Tongue (tissue), 2 donors: ENCODE data around the gene AQP12A. TPM values are rescaled to one million over a fixed set of nuclear protein-coding genes. Genes with fewer than 3 reads are reported as not detected.

ENCODE experiments used
- DNase-seq: peaks from one replicate; pipeline ENCODE4 v3.0.0-alpha.2; 2015
- total RNA-seq: library from RNA; depleted of rRNA; stranded (reverse); fragments of >200 nt; gene quantifications from one replicate; pipeline ENCODE4 v1.2.3, GENCODE V29; 2014

AQP12A gene
- total RNA-seq, 1 donor from 2014 or later: not detected

DNA sequence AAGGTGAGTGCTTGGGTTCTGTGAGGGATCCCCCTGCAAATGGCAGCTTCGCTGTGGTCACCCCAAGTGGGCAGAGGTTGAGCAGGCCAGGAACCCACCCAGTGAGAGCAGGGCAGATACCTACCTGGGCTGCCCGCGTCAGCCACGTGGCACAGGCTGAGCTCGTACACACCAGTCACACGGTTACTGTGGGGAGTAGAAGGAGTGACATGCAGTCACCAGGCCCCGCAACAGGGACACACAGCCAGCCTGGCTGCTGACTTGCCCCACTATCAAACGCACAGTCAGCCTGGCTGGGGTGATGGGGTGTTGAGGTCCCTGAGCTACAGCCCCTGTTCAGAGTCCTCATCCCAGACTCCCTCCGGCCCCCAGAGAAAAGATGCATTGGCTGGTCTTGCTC is 32.2 kb downstream of the AQP12A start:
- DNase-seq: no peak

DNA sequence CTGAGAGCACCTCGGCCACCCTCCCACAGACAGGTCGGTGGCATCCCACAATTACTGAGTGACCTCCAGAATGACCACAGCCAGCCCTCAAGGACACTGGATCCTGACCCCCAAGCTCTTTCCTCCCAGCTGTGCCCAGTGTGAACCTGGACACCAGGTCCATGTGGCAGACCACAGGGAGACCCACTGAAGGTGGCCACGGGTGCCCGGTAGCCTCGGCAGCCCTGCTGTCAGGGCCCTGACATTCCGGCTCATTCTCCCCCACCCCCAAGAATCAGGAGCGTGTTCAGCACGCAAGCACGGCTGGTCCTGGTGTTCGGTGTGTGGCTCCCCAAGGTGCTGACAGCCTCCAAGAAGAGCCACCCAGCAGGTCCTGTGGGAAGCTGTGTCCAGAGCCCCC is 32.8 kb downstream of the AQP12A start:
- no peak for DNase-seq

- DNase-seq: no peak
These were observed 33.6 kb downstream of the AQP12A start for GRCh38 chr2:240725266-240725665.

GRCh38 chr2:240725671-240726070 is 34.0 kb downstream of the AQP12A start:
- peak; percentile 70 for DNase-seq

- DNase-seq: no peak
These were observed 35.2 kb downstream of the AQP12A start for GRCh38 chr2:240726876-240727275.

DNA sequence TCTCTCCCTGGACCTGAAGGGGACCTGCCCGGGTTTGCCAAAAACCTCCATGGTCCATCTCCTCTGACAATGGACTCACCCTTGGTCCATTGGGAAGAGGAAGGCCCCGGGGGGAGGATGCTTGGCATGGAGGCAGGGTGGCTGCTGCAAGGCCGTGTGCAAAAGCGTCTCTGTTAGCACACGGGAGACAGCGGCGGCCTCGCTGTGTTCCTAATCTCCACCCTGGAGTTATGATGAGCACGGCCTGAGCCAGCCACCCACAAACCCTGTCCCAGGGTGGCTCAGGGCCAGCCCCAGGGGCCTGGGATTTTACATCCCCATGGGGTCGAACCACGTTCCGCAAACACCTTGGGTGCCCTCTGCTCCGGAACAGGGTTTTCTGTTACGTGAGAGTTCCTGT is 35.8 kb downstream of the AQP12A start:
- DNase-seq: no peak

DNA sequence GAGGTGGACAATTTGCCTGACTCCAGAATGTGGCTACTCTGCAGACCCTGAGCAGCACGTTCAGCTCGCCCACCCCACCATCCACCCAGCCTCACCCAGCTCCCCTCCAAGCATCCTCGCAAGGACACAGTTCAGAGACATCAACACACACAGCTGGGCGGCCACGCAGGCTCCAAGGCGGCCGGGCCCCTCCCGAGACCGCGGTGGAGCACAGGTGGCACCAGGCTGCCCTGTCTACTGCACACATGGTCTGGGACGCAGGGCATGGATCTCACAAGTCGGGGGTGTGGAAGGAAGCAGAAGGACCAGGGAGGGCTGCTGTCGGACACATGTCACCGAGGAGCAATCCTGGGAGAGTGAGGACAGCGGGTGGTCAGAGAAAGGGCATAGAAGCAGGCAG is 36.2 kb downstream of the AQP12A start:
- no peak for DNase-seq

DNA sequence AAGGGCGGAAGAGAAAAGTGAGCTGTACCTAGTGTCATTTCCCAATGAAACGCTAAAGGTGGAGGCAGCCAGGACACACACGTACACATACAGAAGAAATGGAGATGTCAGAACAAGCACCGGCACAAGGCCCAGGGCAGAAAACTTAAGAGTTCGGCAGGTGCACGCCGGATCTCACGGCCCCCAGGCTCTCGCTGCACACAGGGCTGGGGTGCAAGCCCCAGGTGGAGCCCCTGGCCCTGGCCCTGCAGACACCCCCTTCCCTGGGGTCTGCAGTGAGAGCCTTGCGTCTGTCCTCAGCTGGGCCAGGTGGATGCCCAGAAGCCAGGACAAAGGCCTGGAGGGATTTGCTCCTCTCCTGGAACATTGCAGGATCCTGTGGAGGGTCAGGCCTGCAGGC is 36.7 kb downstream of the AQP12A start:
- no peak for DNase-seq

DNA sequence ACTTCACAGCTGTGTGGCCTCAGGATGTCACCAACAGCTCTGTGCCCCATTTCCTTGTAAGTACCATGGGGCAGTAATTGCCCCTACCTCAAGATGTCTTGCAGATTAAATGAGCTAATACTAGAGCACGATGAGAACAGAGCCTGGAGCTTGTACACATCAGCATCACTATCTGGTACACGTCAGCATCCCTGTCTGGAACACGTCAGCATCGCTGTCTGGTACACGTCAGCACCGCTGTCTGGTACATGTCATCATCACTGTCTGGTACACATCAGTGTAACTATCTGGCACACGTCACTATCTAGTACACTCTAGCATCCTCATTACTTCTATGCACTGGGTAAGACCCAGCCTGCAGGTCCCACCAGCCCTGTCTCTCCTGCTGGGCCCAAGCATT is 37.2 kb downstream of the AQP12A start:
- no peak for DNase-seq

DNA sequence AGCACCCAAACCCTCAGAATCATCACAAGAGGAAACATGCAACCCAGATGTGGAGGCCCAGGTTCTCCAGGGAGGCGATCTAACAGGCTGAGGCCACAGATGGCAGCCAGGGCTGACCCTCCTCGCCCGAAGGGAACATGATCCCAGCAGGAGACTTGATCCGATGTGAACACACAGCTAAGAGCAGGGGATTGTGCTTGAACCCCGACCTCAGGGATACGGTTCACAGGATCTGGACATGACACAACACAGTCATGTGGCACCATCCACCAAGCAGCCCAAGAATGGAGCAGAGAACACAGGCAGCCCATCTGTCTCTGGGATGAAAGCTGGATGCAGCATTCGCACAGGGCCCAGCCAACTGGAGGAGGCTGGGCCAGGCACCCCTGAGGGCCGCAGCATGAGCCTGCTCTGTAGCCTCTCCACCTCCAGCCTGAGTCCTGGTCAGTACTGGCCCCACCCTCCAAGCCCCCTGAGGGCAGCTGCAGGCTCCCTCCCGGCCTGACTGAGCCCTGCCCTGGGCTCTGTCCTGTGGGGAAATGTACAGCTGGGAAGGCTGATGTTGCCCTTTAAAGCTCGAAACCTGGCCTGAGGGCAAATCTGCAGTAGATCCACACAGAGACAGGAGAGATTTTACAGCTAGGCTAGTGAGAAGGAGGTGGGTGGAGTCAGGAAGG is 39.0 kb downstream of the AQP12A start:
- DNase-seq: peak; percentile 42

- DNase-seq: peak; percentile 84
These were observed 39.5 kb downstream of the AQP12A start for GRCh38 chr2:240731178-240731545.

- DNase-seq: no peak
These were observed 40.5 kb downstream of the AQP12A start for GRCh38 chr2:240732184-240732583.

- DNase-seq: no peak
These were observed 41.4 kb downstream of the AQP12A start for GRCh38 chr2:240732911-240733622.

DNA sequence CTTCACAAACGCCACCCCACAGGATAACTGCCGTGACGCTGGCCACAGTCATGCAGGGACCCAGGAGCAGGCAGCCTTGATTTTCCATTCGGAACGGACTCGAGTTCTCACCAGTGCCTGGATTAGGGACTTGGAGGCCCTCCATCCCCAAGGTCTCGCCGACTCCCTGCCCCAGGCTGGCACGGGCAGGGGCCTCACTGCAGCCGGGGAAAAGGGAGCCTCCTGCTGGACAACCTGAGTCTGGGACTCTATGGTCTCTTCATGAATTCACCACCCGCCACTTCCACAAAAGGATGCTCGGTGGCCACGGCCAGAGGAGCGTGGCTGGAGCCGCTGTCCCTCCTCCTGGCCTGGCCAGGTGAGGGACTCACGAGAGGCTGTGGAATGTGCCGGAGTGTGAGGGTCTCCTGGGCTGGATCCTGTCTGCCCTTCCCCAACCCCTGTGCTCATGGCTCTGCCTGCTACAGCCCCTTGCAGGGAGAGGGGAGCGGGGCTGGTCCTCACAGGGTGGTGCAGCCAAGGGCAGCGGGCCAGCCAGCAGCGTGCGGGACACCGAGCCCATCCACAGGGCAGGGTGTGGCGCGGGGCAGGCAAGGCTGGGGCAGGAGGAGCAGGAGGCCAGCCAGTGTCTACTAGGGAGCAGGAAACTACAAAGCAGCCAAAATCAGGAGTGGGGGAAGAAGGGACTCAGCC is 42.3 kb downstream of the AQP12A start:
- no peak for DNase-seq

- DNase-seq: no peak
These were observed 43.1 kb downstream of the AQP12A start for GRCh38 chr2:240734756-240735155.

DNA sequence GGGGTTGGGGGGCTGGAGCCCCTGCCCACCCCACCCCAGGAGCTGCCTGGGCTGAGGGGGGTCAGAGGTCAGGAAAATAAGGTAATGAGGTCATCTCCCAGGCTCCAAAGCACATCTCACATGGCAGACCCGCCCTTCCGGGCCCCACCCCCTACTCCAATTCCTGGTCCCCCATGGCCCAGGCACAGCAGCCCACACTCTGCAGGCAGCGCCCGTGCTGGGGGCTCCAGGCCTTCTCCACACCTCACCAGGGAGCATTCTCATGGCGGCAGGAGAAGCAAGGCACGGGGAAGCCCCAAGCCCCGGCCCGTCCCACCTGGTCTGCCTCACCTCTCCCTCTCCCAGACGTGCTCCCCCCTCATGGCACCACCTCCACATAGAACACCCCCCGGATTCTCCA is 43.8 kb downstream of the AQP12A start:
- no peak for DNase-seq

GRCh38 chr2:240736281-240737250 is 44.9 kb downstream of the AQP12A start:
- no peak for DNase-seq

DNA sequence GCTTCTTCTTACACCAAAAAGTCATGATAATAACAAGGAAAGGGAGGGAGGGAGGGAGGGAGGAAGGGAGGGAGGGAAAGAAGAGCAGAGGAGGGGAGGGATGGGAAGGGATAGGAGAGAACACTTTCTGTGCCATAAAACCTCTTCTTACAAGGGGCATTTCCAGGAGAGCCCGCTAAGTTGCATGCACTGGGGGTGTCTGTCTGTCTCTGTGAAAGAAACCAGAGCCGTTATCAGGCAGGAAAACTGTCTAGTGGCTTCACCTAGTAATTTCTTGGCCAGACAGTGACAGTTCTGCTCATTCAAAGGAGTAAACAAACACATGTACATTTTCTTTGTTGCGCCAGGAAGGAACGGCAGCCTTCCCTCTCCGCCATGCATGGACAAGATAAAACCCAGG is 45.8 kb downstream of the AQP12A start:
- DNase-seq: peak; percentile 78

DNA sequence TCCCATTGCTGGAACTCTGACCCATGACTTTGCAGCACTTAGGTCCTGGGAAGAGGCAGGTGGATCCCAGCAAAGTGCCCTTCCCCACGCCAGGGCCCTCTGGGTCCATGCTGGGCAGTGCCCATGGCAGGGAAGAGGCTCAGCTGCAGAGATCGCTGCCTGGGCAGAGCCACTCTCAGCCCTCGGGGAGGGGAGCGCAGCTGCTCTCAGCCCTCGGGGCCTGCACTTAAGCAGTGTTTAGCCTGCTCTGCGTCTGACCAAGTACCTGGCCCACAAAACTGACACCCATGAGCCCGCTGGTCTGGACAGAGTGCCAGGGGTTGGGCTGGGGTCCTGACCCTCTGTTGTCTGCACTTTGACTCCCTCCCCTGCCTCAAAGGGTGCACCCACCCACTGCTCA is 46.3 kb downstream of the AQP12A start:
- no peak for DNase-seq

- DNase-seq: no peak
These were observed 48.1 kb downstream of the AQP12A start for GRCh38 chr2:240739797-240740196.

GRCh38 chr2:240741091-240741490 is 49.4 kb downstream of the AQP12A start:
- DNase-seq: no peak

GRCh38 chr2:240742602-240743095 is 51.0 kb downstream of the AQP12A start:
- DNase-seq: no peak
